ENCODE data around the gene NPNT.

GRCh38 chr4:105845559-105845958 lies 49.7 kb upstream of the NPNT start:
- TF ChIP-seq CTCF (IDR thresholded peaks at IDR 0.05; ENCODE audit: insufficient read depth, low read depth, low read length) = no peak
- no peak for TF ChIP-seq EZH2 (IDR thresholded peaks at IDR 0.05; ENCODE audit: insufficient read depth, low read length)
